GM10248 (cell line): ENCODE measurements around the gene UGT1A7.
"Not testable (repeated sequence)": the region's sequence is repeated elsewhere in the genome, so short reads cannot be mapped to it uniquely, and the experiment has no call there.

Experiments used
- CTCF ChIA-PET: fragments of 300-600 bp; sonication (Branson Sonifier 250); formaldehyde crosslinking; extraction: SDS; loops from one replicate; lab custom pipeline; 2021; ENCODE audit warnings: antibody characterized with exemption; lab: Yijun Ruan, JAX
- POLR2A ChIA-PET: fragments of 350-650 bp; sonication (Branson Sonifier 250); formaldehyde crosslinking; extraction: SDS; loops from one replicate; lab custom pipeline; 2020; ENCODE audit warnings: antibody characterized with exemption; lab: Yijun Ruan, JAX
- DNase-seq: peaks from one replicate; pipeline ENCODE4 v3.0.0; 2012; ENCODE audit errors: extremely low spot score
- TF ChIP-seq, protein P1 (sequence below): IDR thresholded peaks from 2 replicates; pipeline ENCODE4 v1.5.1; 2012; ENCODE audit warnings: mild to moderate bottlenecking, low read depth; ENCODE audit errors: extremely low read depth, missing control alignments, control extremely low read depth

The UGT1A7 gene

DNA sequence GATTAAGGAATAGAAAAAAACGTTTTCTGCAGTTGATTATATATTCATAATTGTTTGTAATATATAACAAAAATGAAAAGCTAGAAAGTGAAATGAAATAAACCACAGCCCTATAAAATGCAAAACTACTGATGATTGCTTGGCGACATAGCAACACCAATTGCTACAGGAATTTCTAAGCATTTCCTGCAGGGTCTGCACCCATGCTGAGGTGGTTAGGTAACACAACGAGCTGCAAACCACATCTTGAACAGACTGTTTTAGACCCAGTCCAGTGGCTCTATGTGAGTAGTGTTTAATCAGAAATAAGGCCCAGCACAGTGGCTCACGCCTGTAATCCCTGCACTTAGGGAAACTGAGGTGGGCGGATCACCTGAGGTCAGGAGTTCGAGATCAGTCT lies 27.2 kb upstream of the UGT1A7 start:
- POLR2A ChIA-PET: no interaction called here
- TF ChIP-seq, protein P1, sequence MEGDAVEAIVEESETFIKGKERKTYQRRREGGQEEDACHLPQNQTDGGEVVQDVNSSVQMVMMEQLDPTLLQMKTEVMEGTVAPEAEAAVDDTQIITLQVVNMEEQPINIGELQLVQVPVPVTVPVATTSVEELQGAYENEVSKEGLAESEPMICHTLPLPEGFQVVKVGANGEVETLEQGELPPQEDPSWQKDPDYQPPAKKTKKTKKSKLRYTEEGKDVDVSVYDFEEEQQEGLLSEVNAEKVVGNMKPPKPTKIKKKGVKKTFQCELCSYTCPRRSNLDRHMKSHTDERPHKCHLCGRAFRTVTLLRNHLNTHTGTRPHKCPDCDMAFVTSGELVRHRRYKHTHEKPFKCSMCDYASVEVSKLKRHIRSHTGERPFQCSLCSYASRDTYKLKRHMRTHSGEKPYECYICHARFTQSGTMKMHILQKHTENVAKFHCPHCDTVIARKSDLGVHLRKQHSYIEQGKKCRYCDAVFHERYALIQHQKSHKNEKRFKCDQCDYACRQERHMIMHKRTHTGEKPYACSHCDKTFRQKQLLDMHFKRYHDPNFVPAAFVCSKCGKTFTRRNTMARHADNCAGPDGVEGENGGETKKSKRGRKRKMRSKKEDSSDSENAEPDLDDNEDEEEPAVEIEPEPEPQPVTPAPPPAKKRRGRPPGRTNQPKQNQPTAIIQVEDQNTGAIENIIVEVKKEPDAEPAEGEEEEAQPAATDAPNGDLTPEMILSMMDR: no peak
- CTCF ChIA-PET: no interaction called here
- no peak for DNase-seq

DNA sequence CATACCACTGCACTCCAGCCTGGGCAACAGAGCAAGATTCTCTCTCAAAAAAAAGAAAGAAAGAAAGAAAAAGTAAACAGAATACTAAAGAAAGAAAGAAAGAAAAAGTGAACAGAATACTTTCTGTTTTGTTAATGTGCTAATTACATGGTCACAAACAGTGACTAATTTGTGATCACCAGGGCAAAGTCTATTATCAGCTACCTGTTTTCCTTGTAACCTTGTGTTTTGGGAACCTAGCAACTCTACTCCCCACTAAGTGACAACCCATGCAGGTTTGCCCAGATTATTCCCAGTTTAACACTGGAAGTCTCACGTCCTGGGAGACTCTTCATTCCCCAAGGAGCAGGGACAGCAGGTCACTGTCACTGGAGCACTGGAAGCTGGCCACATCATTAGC lies 26.7 kb upstream of the UGT1A7 start:
- DNase-seq: no peak
- ChIA-PET CTCF (no interaction called here), POLR2A (no interaction called here)
- TF ChIP-seq, protein P1: no peak

DNA sequence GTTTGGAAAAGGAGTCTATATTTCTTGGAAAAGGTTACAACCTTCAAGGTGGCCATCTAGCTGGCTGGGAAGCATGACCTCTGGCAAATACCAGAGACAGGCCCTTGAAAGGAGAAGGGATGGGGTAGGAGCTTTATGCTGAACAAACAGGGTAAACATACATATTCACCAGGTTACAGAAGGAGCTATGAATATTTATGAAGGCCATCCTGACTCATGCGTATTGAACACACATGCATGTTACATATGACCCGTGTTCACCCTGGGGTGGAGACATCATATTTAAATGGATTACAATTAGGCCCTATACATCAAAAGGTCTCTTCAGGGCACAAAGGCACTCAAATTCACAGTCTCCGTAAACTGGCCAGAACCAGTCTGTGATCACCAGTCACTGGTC lies 25.8 kb upstream of the UGT1A7 start:
- CTCF ChIA-PET, DNase-seq, POLR2A ChIA-PET: not testable (repeated sequence)

DNA sequence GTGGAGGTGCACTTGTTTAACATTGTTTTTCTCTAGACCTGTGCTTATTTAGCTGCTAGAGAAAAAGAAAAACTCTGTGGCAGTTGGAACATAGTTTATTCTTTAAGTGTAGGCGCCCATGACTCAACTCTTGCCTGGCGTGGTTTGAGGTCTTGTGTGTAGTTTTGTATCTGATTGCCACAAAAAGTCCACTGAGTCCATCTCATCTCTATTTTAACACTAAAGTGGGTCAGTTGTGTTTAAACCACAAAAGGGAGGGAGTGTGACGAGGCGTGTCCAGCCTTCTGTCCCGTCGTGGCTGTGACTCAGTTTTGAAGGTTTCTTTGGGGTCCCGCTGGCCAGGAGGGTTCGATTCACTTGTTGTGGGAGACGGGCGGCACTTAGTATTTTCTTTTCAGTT lies 25.3 kb upstream of the UGT1A7 start:
- ChIA-PET CTCF (no interaction called here), POLR2A (no interaction called here)
- DNase-seq: no peak
- TF ChIP-seq, protein P1: no peak

DNA sequence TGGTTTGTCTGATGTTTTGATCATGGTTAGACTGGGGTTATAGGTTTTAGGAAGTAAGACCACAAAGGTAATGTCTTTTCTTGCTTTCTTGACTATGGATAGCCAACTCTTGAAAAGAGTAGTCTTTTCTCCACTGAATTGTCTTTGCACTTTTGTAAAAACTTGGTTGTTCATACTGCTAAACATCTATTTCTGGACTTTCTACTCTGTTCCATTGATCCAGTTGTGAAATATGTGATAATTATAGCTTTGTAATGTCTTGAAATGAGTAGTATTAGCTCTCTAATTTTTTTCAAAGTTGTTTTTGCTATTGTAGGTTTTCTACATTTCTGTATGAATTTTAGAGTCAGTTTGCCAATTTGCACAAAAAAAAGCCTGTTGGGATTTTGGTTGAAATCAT lies 23.1 kb upstream of the UGT1A7 start:
- ChIA-PET POLR2A (no interaction called here), CTCF (no interaction called here)
- TF ChIP-seq, protein P1: no peak
- no peak for DNase-seq

DNA sequence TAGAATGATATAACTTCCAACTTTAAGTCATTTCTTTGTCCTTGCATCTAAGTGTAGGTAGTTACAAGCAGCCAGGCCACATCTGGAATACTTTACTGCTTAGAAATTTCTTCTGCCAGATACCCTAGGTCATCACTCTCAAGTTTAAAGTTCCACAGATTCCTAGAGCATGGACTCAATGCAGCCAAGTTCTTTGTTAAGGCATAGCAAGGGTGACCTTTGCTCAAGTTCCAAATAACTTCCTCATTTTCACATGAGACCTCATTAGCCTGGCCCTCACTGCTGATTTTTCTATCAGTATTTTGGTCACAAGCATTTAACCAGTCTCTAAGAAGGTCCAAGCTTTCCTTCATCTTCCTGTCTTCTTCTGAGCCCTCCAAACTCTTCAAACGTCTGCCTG lies 17.8 kb upstream of the UGT1A7 start:
- POLR2A ChIA-PET: no interaction called here
- TF ChIP-seq, protein P1: no peak
- CTCF ChIA-PET: no interaction called here
- DNase-seq: no peak

DNA sequence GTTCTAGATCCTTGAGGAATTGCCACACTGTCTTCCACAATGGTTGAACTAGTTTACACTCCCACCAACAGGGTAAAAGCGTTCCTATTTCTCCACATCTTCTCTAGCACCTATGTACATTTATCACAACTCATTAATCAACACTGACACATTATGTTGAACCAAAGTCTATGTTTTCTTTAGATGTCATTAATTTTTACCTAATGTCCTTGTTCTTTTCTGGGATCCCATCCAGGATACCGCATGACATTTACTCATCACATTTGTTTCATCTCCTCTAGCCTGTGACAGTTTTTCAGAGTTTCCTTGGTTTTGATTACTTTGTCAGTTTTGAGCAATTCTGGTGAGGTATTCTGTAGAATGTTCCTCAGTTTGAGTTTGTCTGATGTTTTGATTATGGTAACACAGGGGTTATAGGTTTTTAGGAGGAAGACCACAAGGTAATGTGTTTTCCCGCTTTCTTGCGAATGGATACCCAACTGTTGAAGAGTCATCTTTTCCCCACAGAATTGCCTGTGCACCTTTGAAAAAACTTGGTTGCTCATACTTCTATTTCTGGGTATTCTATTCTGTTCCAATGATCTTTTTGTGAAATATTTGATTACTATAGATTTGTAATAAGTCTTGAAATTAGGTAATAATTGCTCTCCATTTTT lies 13.0 kb upstream of the UGT1A7 start:
- ChIA-PET CTCF (no interaction called here), POLR2A (no interaction called here)
- DNase-seq: no peak
- TF ChIP-seq, protein P1: no peak
